Measurements from ENCODE around the gene OR13F1. TPM values are rescaled to one million over a fixed set of nuclear protein-coding genes. Genes with fewer than 3 reads are reported as not detected.
"Not testable (repeated sequence)": the region's sequence is repeated elsewhere in the genome, so short reads cannot be mapped to it uniquely, and the experiment has no call there.

The OR13F1 gene
- total and polyA plus RNA-seq, 11 donors = not detected

- DNase-seq = no peak
- no peak for ATAC-seq
These were observed 2.5 kb downstream of the OR13F1 start for GRCh38 chr9:104506565-104506964.

GRCh38 chr9:104514901-104515300, 10.8 kb downstream of the OR13F1 start:
- no peaks in the 10 kb centered on the region for H3K36me3 ChIP-seq
- intact Hi-C loops (cut with DNase I) = no loop called here
- H3K9me3 ChIP-seq = no peaks in the 10 kb centered on the region
- no peak overlapping the region for H3K4me3 ChIP-seq
- DNase-seq (no peak), ATAC-seq (no peak)
- H3K27ac ChIP-seq = no peak overlapping the region
- no peaks in the 10 kb centered on the region for H3K27me3 ChIP-seq
- no peak for TF ChIP-seq POLR2A (IDR thresholded peaks at IDR 0.05)
- no peak for TF ChIP-seq CTCF (IDR thresholded peaks at IDR 0.05)
- no peaks in the 10 kb centered on the region for H3K4me1 ChIP-seq
- 68 to 75% (median 71%) methylated on average over 5 of the region's 5 CpGs for WGBS, 4 donors

More at GRCh38 chr9:104506565-104506964, 2.5 kb downstream of the OR13F1 start:
- H3K36me3 ChIP-seq = no peaks in the 10 kb centered on the region
- H3K27me3 ChIP-seq = no peaks in the 10 kb centered on the region
- H3K27ac ChIP-seq = no peak overlapping the region
- TF ChIP-seq POLR2A (IDR thresholded peaks at IDR 0.05) (no peak), CTCF (IDR thresholded peaks at IDR 0.05) (no peak)
- no peak overlapping the region for H3K4me3 ChIP-seq
- intact Hi-C loops (cut with DNase I) = no loop called here
- H3K4me1 ChIP-seq = no peaks in the 10 kb centered on the region
- no peaks in the 10 kb centered on the region for H3K9me3 ChIP-seq

- H3K4me1 ChIP-seq; H3K36me3 ChIP-seq; H3K9me3 ChIP-seq; ATAC-seq; H3K27me3 ChIP-seq; DNase-seq; H3K27ac ChIP-seq; intact Hi-C loops (cut with DNase I); H3K4me3 ChIP-seq: not testable (repeated sequence)
- WGBS, 4 donors = 72 to 85% (median 83%) methylated on average over 5 to 10 of the region's 10 CpGs
These were observed 16.2 kb downstream of the OR13F1 start for GRCh38 chr9:104520241-104520640.

DNA sequence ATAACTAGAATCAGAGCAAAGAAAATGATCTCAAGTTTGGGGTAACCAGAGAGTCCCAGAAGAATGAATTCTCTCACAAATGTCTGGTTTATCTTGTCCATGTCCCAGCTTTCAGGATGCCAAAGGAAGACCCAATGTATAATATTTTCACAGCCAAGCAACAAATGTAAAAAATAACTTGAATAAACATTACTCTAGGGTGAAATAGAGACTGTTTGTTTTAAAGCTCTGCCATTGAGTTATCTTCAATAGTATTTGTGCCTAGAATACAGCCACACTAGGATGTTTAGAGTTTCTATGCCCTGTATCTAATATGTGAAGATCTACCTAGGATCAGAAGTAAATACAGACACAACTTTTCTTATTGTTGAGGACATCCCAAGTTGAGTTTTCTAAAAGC, 23.0 kb downstream of the OR13F1 start, which contains the start of gene OR13C4:
OR13C4 (minus strand) TSS at position 101 of the 400 bp plus-strand sequence; CDS start at position 101, 0 bp downstream.
- no peaks in the 10 kb centered on the region for H3K27me3 ChIP-seq
- no peak within 1 kb of the TSS for H3K4me3 ChIP-seq
- TF ChIP-seq CTCF (IDR thresholded peaks at IDR 0.05) (no peak), POLR2A (IDR thresholded peaks at IDR 0.05) (no peak)
- ATAC-seq = no peak
- DNase-seq = no peak
- intact Hi-C loops (cut with DNase I) = no loop called here
- no peaks in the 10 kb centered on the region for H3K4me1 ChIP-seq
- H3K27ac ChIP-seq = no peak within 1 kb of the TSS
- no peaks in the 10 kb centered on the region for H3K36me3 ChIP-seq
- no peaks in the 10 kb centered on the region for H3K9me3 ChIP-seq

GRCh38 chr9:104536756-104537155, 32.7 kb downstream of the OR13F1 start, which contains the start of gene OR13C3:
Gene OR13C3 (minus strand): TSS chr9:104536856. CDS start chr9:104536723, 133 bp downstream.
- intact Hi-C loops (cut with DNase I) = no loop called here
- DNase-seq (no peak), ATAC-seq (no peak)
- H3K4me3 ChIP-seq = no peak within 1 kb of the TSS
- no peaks in the 10 kb centered on the region for H3K27me3 ChIP-seq
- H3K9me3 ChIP-seq = no peaks in the 10 kb centered on the region
- no peaks in the 10 kb centered on the region for H3K4me1 ChIP-seq
- TF ChIP-seq POLR2A (IDR thresholded peaks at IDR 0.05) = no peak
- TF ChIP-seq CTCF (IDR thresholded peaks at IDR 0.05) = no peak
- no peak within 1 kb of the TSS for H3K27ac ChIP-seq
- H3K36me3 ChIP-seq = no peaks in the 10 kb centered on the region
- WGBS, 4 donors = 84 to 89% (median 87%) methylated on average over 5 of the region's 5 CpGs

Measured in heart left ventricle (tissue), 16 donors.